Sigmoid colon (tissue), 7 donors: ENCODE data around the gene CDK6. TPM values are rescaled to one million over a fixed set of nuclear protein-coding genes. Genes with fewer than 3 reads are reported as not detected.

Source experiments
- DNase-seq: peaks from one replicate; pipeline ENCODE4 v3.0.0-alpha.2; 2019
- H3K27ac ChIP-seq, 4 donors: fragments of 200-600 bp; sonication (generic); one replicate each; pipeline ENCODE4 v1.5.1; 2016 to 2019; ENCODE audit warnings: mild to moderate bottlenecking in 1 of 4
- H3K27me3 ChIP-seq, 3 donors: fragments of 200-600 bp; sonication (generic); one replicate each; pipeline ENCODE4 v1.5.1; 2019; ENCODE audit warnings: mild to moderate bottlenecking in 1 of 3
- H3K36me3 ChIP-seq, 4 donors: fragments of 200-600 bp; sonication (generic); one replicate each; pipeline ENCODE4 v1.5.1; 2016 to 2019
- H3K4me1 ChIP-seq, 4 donors: fragments of 200-600 bp; sonication (generic); one replicate each; pipeline ENCODE4 v1.5.1; 2017 to 2019
- H3K4me3 ChIP-seq, 4 donors: fragments of 200-600 bp; sonication (generic); one replicate each; pipeline ENCODE4 v1.5.1; 2017 to 2019; ENCODE audit warnings: mild to moderate bottlenecking in 2 of 4, moderate library complexity in 1 of 4
- H3K9me3 ChIP-seq, 4 donors: fragments of 200-600 bp in 3 of 4; sonication (generic) in 3 of 4; one replicate each; pipeline versions ENCODE4 v1.5.1 to v1.6.1; 2013 to 2019
- EP300 ChIP-seq, 4 donors: sonication (generic); formaldehyde crosslinking; IDR thresholded peaks; one replicate each; pipeline ENCODE4 v1.6.1; 2017; ENCODE audit warnings: antibody characterized with exemption in 4 of 4
- POLR2A ChIP-seq, 2 donors: fragments of 450-650 bp; IDR thresholded peaks; one replicate each; pipeline ENCODE4 v1.6.1; 2016; ENCODE audit warnings: antibody characterized with exemption in 2 of 2, mild to moderate bottlenecking in 2 of 2, moderate library complexity in 2 of 2
- POLR2AphosphoS5 ChIP-seq, 4 donors: sonication (generic); formaldehyde crosslinking; IDR thresholded peaks; one replicate each; pipeline ENCODE4 v1.6.1; 2017; ENCODE audit warnings: antibody characterized with exemption in 4 of 4
- WGBS, 2 donors: extraction: QIAGEN DNeasy Blood & Tissue Kit; methylation state at CpG; one replicate each; pipeline ENCODE4 v1.1.7; 2013; 5-methylcytosine and 5-hydroxymethylcytosine counted together
- intact Hi-C: fragments of 100-400 bp; cut with DNase I; formaldehyde crosslinking; loops from one replicate; pipeline ENCODE4 v1.15.1; 2023
- polyA plus RNA-seq, 3 donors: library from polyadenylated mRNA; stranded (reverse); fragments of 200-250 nt; gene quantifications; one replicate each; pipeline ENCODE4 v1.2.3, GENCODE V29; 2013
- total RNA-seq, 4 donors: library from RNA; depleted of rRNA; stranded (reverse); fragments of >200 nt; gene quantifications; one replicate each; pipeline ENCODE4 v1.1.0, GENCODE V29; 2016
- TF ChIP-seq, protein P1 (sequence below), 4 experiments: fragments of 450-650 bp in 3 of 4; fragments of 200-600 bp in 1 of 4; IDR thresholded peaks; one replicate each; pipeline ENCODE4 v1.5.1; 2016 to 2019; ENCODE audit warnings: antibody characterized with exemption in 4 of 4, mild to moderate bottlenecking in 3 of 4, moderate library complexity in 2 of 4
- donor health status: healthy with polysubstance abuse.
- donor health status: Bipolar disorder and iron deficiency.
- donor health status: healthy.

CDK6 gene
- total and polyA plus RNA-seq, 7 donors: 2.4 to 25.8 (median 13.3) TPM

DNA sequence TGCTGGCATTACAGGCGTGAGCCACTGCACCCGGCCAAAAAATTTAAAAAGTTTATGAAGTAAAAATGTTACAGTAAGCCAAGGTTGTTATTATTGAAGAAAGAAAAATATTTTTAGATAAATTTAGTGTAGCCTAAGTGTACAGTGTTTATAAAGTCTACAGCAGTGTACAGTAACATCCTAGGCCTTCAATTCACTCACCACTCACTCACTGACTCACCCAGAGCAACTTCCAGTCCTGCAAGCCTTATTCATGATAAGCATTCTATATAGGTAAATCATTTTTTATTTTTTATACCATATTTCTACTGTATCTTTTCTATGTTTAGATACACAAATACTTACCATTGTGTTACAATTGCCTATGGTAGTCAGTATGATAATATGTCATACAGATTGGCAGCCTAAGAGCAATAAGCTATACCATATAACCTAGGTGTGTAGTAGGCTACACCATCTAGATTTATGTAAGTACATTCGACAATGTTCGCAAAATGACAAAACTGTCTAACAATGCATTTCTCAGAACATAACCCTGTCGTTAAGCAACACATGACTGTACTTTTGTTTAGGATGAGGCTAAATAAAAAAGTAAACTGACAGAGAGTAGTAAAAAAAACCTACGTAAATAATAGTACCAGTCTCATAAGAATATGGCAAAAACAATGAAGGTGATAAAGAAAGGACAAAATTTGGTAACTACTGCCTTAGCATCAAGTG, 168.4 kb downstream of the CDK6 start:
- TF ChIP-seq POLR2AphosphoS5 (IDR thresholded peaks at IDR 0.05) (no peak), POLR2A (IDR thresholded peaks at IDR 0.05) (no peak)
- peaks cover 0 to 5% (median 0%) of the 10 kb centered on the region in 4 donors for H3K36me3 ChIP-seq
- no peak overlapping the region for H3K27ac ChIP-seq
- intact Hi-C loops: no loop called here
- H3K4me3 ChIP-seq: no peak overlapping the region
- no peaks in the 10 kb centered on the region for H3K9me3 ChIP-seq
- DNase-seq: no peak
- H3K27me3 ChIP-seq: no peaks in the 10 kb centered on the region
- H3K4me1 ChIP-seq: no peaks in the 10 kb centered on the region
- 70 to 86% methylated on average over 6 of the region's 6 CpGs for WGBS, 2 donors

DNA sequence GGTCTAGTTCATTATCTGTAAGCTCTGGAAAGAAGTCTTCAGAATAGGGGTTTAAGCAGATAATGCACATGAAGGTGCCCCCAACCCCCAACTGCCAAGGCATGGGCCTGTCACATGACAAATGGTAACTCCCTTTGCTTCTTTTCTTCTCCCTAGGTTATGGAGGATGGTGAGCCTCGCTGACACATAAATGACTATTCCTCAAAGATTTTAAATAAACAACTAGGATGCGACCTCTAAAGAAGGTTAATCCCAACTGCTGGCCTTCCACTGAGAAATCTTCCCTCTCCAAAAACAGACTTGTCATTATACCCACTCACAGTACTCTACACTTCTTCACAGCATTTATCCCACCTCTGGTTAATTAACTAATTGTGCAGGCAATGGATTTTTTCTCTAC, 170.4 kb downstream of the CDK6 start:
- WGBS, 2 donors: 75 to 91% methylated on average over 2 of the region's 2 CpGs
- Histone ChIP-seq H3K4me1 (no peaks in the 10 kb centered on the region), H3K4me3 (no peak overlapping the region), H3K27ac (no peak overlapping the region), H3K9me3 (no peaks in the 10 kb centered on the region), H3K36me3 (peaks cover 0 to 5% (median 0%) of the 10 kb centered on the region in 4 donors), H3K27me3 (no peaks in the 10 kb centered on the region)
- no peak for DNase-seq
- intact Hi-C loops: no loop called here
- TF ChIP-seq POLR2AphosphoS5 (IDR thresholded peaks at IDR 0.05): no peak
- TF ChIP-seq, protein P1, sequence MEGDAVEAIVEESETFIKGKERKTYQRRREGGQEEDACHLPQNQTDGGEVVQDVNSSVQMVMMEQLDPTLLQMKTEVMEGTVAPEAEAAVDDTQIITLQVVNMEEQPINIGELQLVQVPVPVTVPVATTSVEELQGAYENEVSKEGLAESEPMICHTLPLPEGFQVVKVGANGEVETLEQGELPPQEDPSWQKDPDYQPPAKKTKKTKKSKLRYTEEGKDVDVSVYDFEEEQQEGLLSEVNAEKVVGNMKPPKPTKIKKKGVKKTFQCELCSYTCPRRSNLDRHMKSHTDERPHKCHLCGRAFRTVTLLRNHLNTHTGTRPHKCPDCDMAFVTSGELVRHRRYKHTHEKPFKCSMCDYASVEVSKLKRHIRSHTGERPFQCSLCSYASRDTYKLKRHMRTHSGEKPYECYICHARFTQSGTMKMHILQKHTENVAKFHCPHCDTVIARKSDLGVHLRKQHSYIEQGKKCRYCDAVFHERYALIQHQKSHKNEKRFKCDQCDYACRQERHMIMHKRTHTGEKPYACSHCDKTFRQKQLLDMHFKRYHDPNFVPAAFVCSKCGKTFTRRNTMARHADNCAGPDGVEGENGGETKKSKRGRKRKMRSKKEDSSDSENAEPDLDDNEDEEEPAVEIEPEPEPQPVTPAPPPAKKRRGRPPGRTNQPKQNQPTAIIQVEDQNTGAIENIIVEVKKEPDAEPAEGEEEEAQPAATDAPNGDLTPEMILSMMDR (IDR thresholded peaks at IDR 0.05): no peak

DNA sequence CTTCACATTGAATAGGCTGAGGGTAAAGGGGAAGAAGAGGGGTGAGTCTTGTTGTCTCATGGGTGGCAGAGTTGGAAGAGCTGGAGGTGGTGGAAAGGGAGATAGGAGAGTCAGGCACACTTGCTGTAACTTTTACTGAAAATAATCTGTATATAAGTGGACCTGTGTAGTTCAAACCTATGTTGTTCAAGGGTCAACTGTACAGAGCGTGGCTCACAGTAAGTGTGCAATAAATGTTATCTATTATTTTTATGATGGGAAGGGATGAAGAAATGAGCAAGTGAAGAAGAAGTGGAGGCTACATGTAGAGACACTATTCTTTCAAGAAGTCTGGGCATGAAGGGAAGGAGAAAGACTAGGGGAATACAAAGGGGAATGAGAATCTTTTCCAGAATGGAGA, 174.7 kb downstream of the CDK6 start:
- intact Hi-C loops: no loop called here
- 22 to 77% methylated on average over 1 of the region's 1 CpG for WGBS, 2 donors
- Histone ChIP-seq H3K27ac (no peak overlapping the region), H3K4me1 (no peaks in the 10 kb centered on the region), H3K27me3 (no peaks in the 10 kb centered on the region), H3K9me3 (no peaks in the 10 kb centered on the region), H3K36me3 (peaks cover 0 to 3% (median 0%) of the 10 kb centered on the region in 4 donors), H3K4me3 (no peak overlapping the region)
- no peak for TF ChIP-seq EP300 (IDR thresholded peaks at IDR 0.05)
- TF ChIP-seq, protein P1 (IDR thresholded peaks at IDR 0.05): no peak
- TF ChIP-seq POLR2A (IDR thresholded peaks at IDR 0.05): no peak
- no peak for TF ChIP-seq POLR2AphosphoS5 (IDR thresholded peaks at IDR 0.05)
- DNase-seq: no peak

DNA sequence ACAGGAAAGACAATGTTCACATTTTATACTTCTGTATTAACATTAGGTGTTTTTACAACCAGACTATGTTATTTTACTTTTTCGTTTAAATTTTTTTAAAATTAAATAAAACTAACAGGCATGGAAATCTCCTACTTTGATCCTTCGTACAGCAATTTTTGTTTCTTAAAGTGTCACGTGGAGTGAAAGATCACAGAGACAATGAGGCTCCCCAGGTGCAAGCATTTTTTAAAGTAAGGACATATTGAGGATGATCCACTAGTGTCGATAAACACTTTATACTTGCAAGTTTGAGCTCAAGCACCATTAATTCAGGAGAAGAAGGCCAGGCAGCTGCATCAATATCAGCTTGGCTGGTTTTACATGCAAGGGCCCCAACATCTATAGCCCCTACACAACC, 177.7 kb downstream of the CDK6 start:
- TF ChIP-seq POLR2AphosphoS5 (IDR thresholded peaks at IDR 0.05) (no peak), EP300 (IDR thresholded peaks at IDR 0.05) (no peak), POLR2A (IDR thresholded peaks at IDR 0.05) (no peak)
- TF ChIP-seq, protein P1 (IDR thresholded peaks at IDR 0.05): no peak
- no peaks in the 10 kb centered on the region for H3K9me3 ChIP-seq
- no peak for DNase-seq
- 86 to 92% methylated on average over 4 of the region's 4 CpGs for WGBS, 2 donors
- H3K27me3 ChIP-seq: no peaks in the 10 kb centered on the region
- H3K4me1 ChIP-seq: peaks cover 0 to 3% (median 0%) of the 10 kb centered on the region in 4 donors
- no peak overlapping the region for H3K4me3 ChIP-seq
- intact Hi-C loops: no loop called here
- no peak overlapping the region for H3K27ac ChIP-seq
- peaks cover 0 to 3% (median 0%) of the 10 kb centered on the region in 4 donors for H3K36me3 ChIP-seq

DNA sequence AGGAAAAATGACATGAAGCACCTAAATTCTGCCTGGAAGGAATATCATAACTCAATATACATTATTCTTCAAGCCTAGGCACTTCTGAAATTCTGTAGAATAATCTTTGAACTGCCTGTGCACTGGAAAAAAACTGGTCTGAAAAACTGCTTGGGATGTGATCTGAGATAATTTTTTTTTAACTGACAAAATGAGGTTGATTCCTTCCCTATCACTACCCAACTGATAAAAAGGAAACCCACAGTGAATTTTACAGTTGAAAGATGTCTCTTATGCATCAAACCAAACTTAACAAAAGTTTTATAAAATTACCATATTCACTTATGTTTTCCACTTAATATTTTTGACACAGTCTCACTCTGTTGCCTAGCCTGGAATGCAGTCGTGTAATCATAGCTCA, 179.0 kb downstream of the CDK6 start:
- no peaks in the 10 kb centered on the region for H3K27me3 ChIP-seq
- H3K27ac ChIP-seq: no peak overlapping the region
- H3K4me1 ChIP-seq: peaks cover 0 to 3% (median 0%) of the 10 kb centered on the region in 4 donors
- WGBS, 2 donors: 76 to 96% methylated on average over 1 of the region's 1 CpG
- H3K4me3 ChIP-seq: no peak overlapping the region
- no peak for DNase-seq
- H3K36me3 ChIP-seq: peaks cover 0 to 3% (median 0%) of the 10 kb centered on the region in 4 donors
- no peaks in the 10 kb centered on the region for H3K9me3 ChIP-seq
- TF ChIP-seq EP300 (IDR thresholded peaks at IDR 0.05) (no peak), POLR2A (IDR thresholded peaks at IDR 0.05) (no peak), POLR2AphosphoS5 (IDR thresholded peaks at IDR 0.05) (no peak)
- TF ChIP-seq, protein P1 (IDR thresholded peaks at IDR 0.05): no peak
- intact Hi-C loops: no loop called here
